Bronchial epithelial cell (primary cell): ENCODE results near the gene BATF. TPM values are rescaled to one million over a fixed set of nuclear protein-coding genes. Genes with fewer than 3 reads are reported as not detected.

ENCODE experiments used
- DNase-seq: peaks from one replicate; pipeline ENCODE4 v3.0.0-alpha.2; 2010; ENCODE audit warnings: low read depth
- FAIRE-seq: peaks from 2 replicates; lab custom pipeline; 2011; peaks lifted over from hg19 to GRCh38; lab: Jason Lieb, UNC
- H3K27me3 ChIP-seq: 2 replicates; pipeline ENCODE4 v1.5.1; 2011; ENCODE audit warnings: low read length; ENCODE audit not compliant: control insufficient read depth, insufficient read depth
- H3K36me3 ChIP-seq: 2 replicates; pipeline ENCODE4 v1.5.1; 2011; ENCODE audit warnings: low read length; ENCODE audit not compliant: control insufficient read depth, insufficient read depth
- H3K4me3 ChIP-seq: 2 replicates; pipeline ENCODE4 v1.5.1; 2011; ENCODE audit warnings: mild to moderate bottlenecking, low read depth, low read length, control low read depth
- CTCF ChIP-seq: IDR thresholded peaks from 2 replicates; pipeline ENCODE4 v1.5.1; 2011; ENCODE audit warnings: mild to moderate bottlenecking, moderate library complexity, low read length, control low read depth, inconsistent platforms; ENCODE audit not compliant: insufficient read depth, severe bottlenecking
- total RNA-seq: library from RNA; depleted of rRNA; stranded (reverse); fragments of >200 nt; gene quantifications from 2 replicates; pipeline ENCODE4 v1.2.1, GENCODE V29; 2014

The BATF gene
- total RNA-seq, 1 donor from 2014 or later = 3.4 TPM

GRCh38 chr14:75496755-75497154 lies 25.5 kb upstream of the BATF start:
- H3K36me3 ChIP-seq = no peaks in the 10 kb centered on the region
- FAIRE-seq = no peak
- no peak overlapping the region for H3K4me3 ChIP-seq
- no peaks in the 10 kb centered on the region for H3K27me3 ChIP-seq
- DNase-seq = no peak
- no peak for TF ChIP-seq CTCF

GRCh38 chr14:75497191-75497590 lies 25.1 kb upstream of the BATF start:
- FAIRE-seq (peak; percentile 70), DNase-seq (no peak)
- no peak overlapping the region for H3K4me3 ChIP-seq
- no peaks in the 10 kb centered on the region for H3K36me3 ChIP-seq
- TF ChIP-seq CTCF = no peak
- H3K27me3 ChIP-seq = no peaks in the 10 kb centered on the region

GRCh38 chr14:75497701-75498100 lies 24.6 kb upstream of the BATF start:
- no peak for TF ChIP-seq CTCF
- DNase-seq (no peak), FAIRE-seq (no peak)
- Histone ChIP-seq H3K36me3 (no peaks in the 10 kb centered on the region), H3K27me3 (no peaks in the 10 kb centered on the region), H3K4me3 (no peak overlapping the region)

GRCh38 chr14:75499084-75499875 lies 23.0 kb upstream of the BATF start:
- Histone ChIP-seq H3K27me3 (no peaks in the 10 kb centered on the region), H3K36me3 (no peaks in the 10 kb centered on the region), H3K4me3 (no peak overlapping the region)
- TF ChIP-seq CTCF = no peak
- no peak for FAIRE-seq
- DNase-seq = no peak

GRCh38 chr14:75501080-75501479 lies 21.2 kb upstream of the BATF start:
- DNase-seq (no peak), FAIRE-seq (no peak)
- no peak for TF ChIP-seq CTCF
- Histone ChIP-seq H3K36me3 (no peaks in the 10 kb centered on the region), H3K27me3 (no peaks in the 10 kb centered on the region), H3K4me3 (no peak overlapping the region)

GRCh38 chr14:75504411-75504810 lies 17.9 kb upstream of the BATF start:
- Histone ChIP-seq H3K36me3 (no peaks in the 10 kb centered on the region), H3K27me3 (no peaks in the 10 kb centered on the region), H3K4me3 (no peak overlapping the region)
- no peak for FAIRE-seq
- no peak for DNase-seq
- TF ChIP-seq CTCF = no peak
